ENCODE data around the gene LTF. TPM values are rescaled to one million over a fixed set of nuclear protein-coding genes. Genes with fewer than 3 reads are reported as not detected.
"Not testable (repeated sequence)": the region's sequence is repeated elsewhere in the genome, so short reads cannot be mapped to it uniquely, and the experiment has no call there.

LTF gene
- total and polyA plus RNA-seq, 9 of the 15 experiments (the other 6 are each of a cell fraction or from before 2014, with no cell fraction given), result 0.07 TPM; not detected in 8

DNA sequence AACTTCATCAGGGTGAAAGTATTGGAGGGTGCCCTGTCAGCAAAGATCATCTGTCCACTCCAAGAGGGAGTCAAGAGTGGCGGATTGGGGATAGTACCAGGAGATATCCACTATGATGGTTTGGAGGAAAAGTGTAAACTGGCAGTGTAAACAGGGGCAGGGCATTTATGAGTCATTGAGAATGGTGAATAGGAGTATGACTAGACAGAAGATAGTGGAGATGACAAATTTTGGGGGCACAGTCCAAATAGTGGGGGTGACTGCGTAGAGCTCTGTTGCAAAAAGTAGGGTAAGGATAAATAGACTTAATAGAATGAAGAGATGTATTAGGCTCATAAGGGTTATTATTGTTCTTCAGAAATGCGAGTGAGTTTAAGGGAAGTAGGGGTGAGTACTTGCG, 75.9 kb downstream of the LTF start:
- H3K4me1 ChIP-seq (replicated peaks in 1 of 2; ENCODE audit: control insufficient read depth in 2 of 2, insufficient read depth in 2 of 2, low read length in 2 of 2), result peaks cover 0 to 24% of the 10 kb centered on the region in 2 experiments; a peak in 4 of 5 replicates
- H3K4me2 ChIP-seq (ENCODE audit: insufficient read depth, low read length); H3K9me1 ChIP-seq (ENCODE audit: control insufficient read depth, insufficient read depth, low read length); H3K79me2 ChIP-seq (ENCODE audit: control insufficient read depth, insufficient read depth, low read length); H3K27ac ChIP-seq (ENCODE audit: extremely low read depth, low read depth, low read length); CTCF ChIA-PET (ENCODE audit: low intra/inter-chr PET ratio); intact Hi-C loops (cut with micrococcal nuclease); H3K4me3 ChIP-seq; H3K9ac ChIP-seq (ENCODE audit: insufficient read depth in 1 of 2, low read depth in 2 of 2, low read length in 2 of 2); H4K20me1 ChIP-seq (replicated peaks; ENCODE audit: control insufficient read depth, insufficient read depth, low read length); H2AFZ ChIP-seq (ENCODE audit: low read depth, low read length); in situ Hi-C loops (cut with MboI); H3K36me3 ChIP-seq (ENCODE audit: control insufficient read depth, insufficient read depth, low read length); H3K9me3 ChIP-seq (replicated peaks; ENCODE audit: control insufficient read depth, insufficient read depth, low read depth, low read length); FAIRE-seq; H3K27me3 ChIP-seq (ENCODE audit: control insufficient read depth in 2 of 2, insufficient read depth in 2 of 2, low read length in 2 of 2); ATAC-seq; POLR2A ChIA-PET; DNase-seq (ENCODE audit: extremely low read depth in 1 of 4, low spot score in 3 of 4); BruUV-seq (replicated peaks): not testable (repeated sequence)
- 15% methylated on average over 4 of the region's 4 CpGs for WGBS (ENCODE audit: insufficient coverage, low coverage, missing lambda C conversion rate)
- TF ChIP-seq FOSL1 (tag; conservative IDR thresholded peaks at IDR 0.05), result peak; percentile 70
- TF ChIP-seq, protein P1, sequence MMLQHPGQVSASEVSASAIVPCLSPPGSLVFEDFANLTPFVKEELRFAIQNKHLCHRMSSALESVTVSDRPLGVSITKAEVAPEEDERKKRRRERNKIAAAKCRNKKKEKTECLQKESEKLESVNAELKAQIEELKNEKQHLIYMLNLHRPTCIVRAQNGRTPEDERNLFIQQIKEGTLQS (IDR thresholded peaks at IDR 0.05), result peak; percentile 47
- TF ChIP-seq, protein P1 (CRISPR knock-in tag; conservative IDR thresholded peaks at IDR 0.05), result not testable (repeated sequence)

GRCh38 chr3:46386205-46386604, 78.5 kb downstream of the LTF start:
- no peaks in the 10 kb centered on the region for H3K79me2 ChIP-seq (ENCODE audit: control insufficient read depth, insufficient read depth, low read length)
- peaks cover 0 to 15% of the 10 kb centered on the region in 2 experiments; a peak in 2 of 5 replicates for H3K4me1 ChIP-seq (replicated peaks in 1 of 2; ENCODE audit: control insufficient read depth in 2 of 2, insufficient read depth in 2 of 2, low read length in 2 of 2)
- ChIA-PET CTCF (ENCODE audit: low intra/inter-chr PET ratio) (no interaction called here), POLR2A (interaction anchor here (1.0 to 1.4 kb wide), 4 partner anchors 9 to 21 kb away, joined by 3 to 6 read pairs (median 4); partner anchors contain the start of genes CCR5AS and CCRL2)
- DNase-seq (ENCODE audit: extremely low read depth in 1 of 4, low spot score in 3 of 4) (peak in 1 of 4 experiments; percentile 44), FAIRE-seq (no peak), ATAC-seq (peak; percentile 73)
- H3K27ac ChIP-seq (ENCODE audit: extremely low read depth, low read depth, low read length), result peak overlapping the region; percentile 28; the same call in 2 of the 3 replicates
- H3K9ac ChIP-seq (ENCODE audit: insufficient read depth in 1 of 2, low read depth in 2 of 2, low read length in 2 of 2), result no peak overlapping the region
- peak overlapping the region; percentile 36; the same call in 1 of the 2 replicates for H2AFZ ChIP-seq (ENCODE audit: low read depth, low read length)
- intact Hi-C loops (cut with micrococcal nuclease) (no loop called here), in situ Hi-C loops (cut with MboI) (no loop called here)
- no peaks in the 10 kb centered on the region for H3K36me3 ChIP-seq (ENCODE audit: control insufficient read depth, insufficient read depth, low read length)
- no peaks in the 10 kb centered on the region for H3K9me3 ChIP-seq (replicated peaks; ENCODE audit: control insufficient read depth, insufficient read depth, low read depth, low read length)
- BruUV-seq (replicated peaks), result no TSS peak
- H3K4me2 ChIP-seq (ENCODE audit: insufficient read depth, low read length), result no peak overlapping the region
- H3K4me3 ChIP-seq, result no peak overlapping the region
- H3K27me3 ChIP-seq (ENCODE audit: control insufficient read depth in 2 of 2, insufficient read depth in 2 of 2, low read length in 2 of 2), result peaks cover 5 to 6% of the 10 kb centered on the region in 2 experiments; a peak in 1 of 5 replicates
- 1% methylated on average over 4 of the region's 4 CpGs for WGBS (ENCODE audit: insufficient coverage, low coverage, missing lambda C conversion rate)
- no peaks in the 10 kb centered on the region for H3K9me1 ChIP-seq (ENCODE audit: control insufficient read depth, insufficient read depth, low read length)
- H4K20me1 ChIP-seq (replicated peaks; ENCODE audit: control insufficient read depth, insufficient read depth, low read length), result no peaks in the 10 kb centered on the region
- TF ChIP-seq, protein P2, sequence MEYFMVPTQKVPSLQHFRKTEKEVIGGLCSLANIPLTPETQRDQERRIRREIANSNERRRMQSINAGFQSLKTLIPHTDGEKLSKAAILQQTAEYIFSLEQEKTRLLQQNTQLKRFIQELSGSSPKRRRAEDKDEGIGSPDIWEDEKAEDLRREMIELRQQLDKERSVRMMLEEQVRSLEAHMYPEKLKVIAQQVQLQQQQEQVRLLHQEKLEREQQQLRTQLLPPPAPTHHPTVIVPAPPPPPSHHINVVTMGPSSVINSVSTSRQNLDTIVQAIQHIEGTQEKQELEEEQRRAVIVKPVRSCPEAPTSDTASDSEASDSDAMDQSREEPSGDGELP (CRISPR knock-in tag; IDR thresholded peaks at IDR 0.05; ENCODE audit: borderline replicate concordance), result 0 out of 2 replicates have a peak, but pooled peaks have one; percentile 23
- TF ChIP-seq RBM17 (IDR thresholded peaks at IDR 0.05; ENCODE audit: borderline replicate concordance, low read depth, low read length) (no peak), NR2C2 (CRISPR knock-in tag; IDR thresholded peaks at IDR 0.05) (no peak), NR2C2 (tag; IDR thresholded peaks at IDR 0.05) (peak; percentile 55; the same call in 1 of the 2 replicates), SMARCC2 (IDR thresholded peaks at IDR 0.05; ENCODE audit: low read depth) (peak; percentile 41; the same call in 1 of the 2 replicates), DPF2 (IDR thresholded peaks at IDR 0.05) (0 out of 2 replicates have a peak, but pooled peaks have one; percentile 32), NRF1 (conservative IDR thresholded peaks at IDR 0.05 in 1 of 2, IDR thresholded peaks at IDR 0.05 in 1 of 2) (peak in 1 of 2 experiments; percentile 37; a peak in 1 of 4 replicates), SPI1 (IDR thresholded peaks at IDR 0.05; ENCODE audit: borderline replicate concordance, low read depth, low read length) (peak; percentile 45; the same call in 1 of the 2 replicates), NFYB (IDR thresholded peaks at IDR 0.05; ENCODE audit: extremely low read depth, insufficient read length) (no peak)
- TF ChIP-seq, protein P3, sequence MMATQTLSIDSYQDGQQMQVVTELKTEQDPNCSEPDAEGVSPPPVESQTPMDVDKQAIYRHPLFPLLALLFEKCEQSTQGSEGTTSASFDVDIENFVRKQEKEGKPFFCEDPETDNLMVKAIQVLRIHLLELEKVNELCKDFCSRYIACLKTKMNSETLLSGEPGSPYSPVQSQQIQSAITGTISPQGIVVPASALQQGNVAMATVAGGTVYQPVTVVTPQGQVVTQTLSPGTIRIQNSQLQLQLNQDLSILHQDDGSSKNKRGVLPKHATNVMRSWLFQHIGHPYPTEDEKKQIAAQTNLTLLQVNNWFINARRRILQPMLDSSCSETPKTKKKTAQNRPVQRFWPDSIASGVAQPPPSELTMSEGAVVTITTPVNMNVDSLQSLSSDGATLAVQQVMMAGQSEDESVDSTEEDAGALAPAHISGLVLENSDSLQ (IDR thresholded peaks at IDR 0.05), result peak; percentile 82

Data from K562 (cell line).